GM18520 (cell line): ENCODE measurements around the gene CCDC124.
A peak's percentile ranks its signal among the peaks of the same experiment; 100 is the strongest.

Experiments used
- ATAC-seq: cut with Tn5 transposase; IDR thresholded peaks from one replicate; pipeline ENCODE4 v1.9.1; 2021; ENCODE audit not compliant: unreplicated experiment

Gene CCDC124

GRCh38 chr19:17933414-17934129 is 757 bp downstream of the CCDC124 start:
- ATAC-seq: no peak

- no peak for ATAC-seq
Observed at GRCh38 chr19:17936379-17936778, 3.6 kb downstream of the CCDC124 start.

GRCh38 chr19:17937371-17937900 is 4.6 kb downstream of the CCDC124 start:
- ATAC-seq: no peak

- ATAC-seq: no peak
Observed at GRCh38 chr19:17938092-17938845, 5.5 kb downstream of the CCDC124 start.

GRCh38 chr19:17942181-17942580 is 9.4 kb downstream of the CCDC124 start:
- ATAC-seq: no peak

GRCh38 chr19:17942582-17943273 is 9.9 kb downstream of the CCDC124 start:
- ATAC-seq: no peak

- ATAC-seq: no peak
Observed at GRCh38 chr19:17943274-17944221, 10.7 kb downstream of the CCDC124 start.

- ATAC-seq: no peak
Observed at GRCh38 chr19:17944301-17944700, 11.5 kb downstream of the CCDC124 start.

GRCh38 chr19:17946965-17947784 is 14.4 kb downstream of the CCDC124 start:
- peak; percentile 15 for ATAC-seq

GRCh38 chr19:17947815-17948513 is 15.1 kb downstream of the CCDC124 start:
- peak; percentile 49 for ATAC-seq

- ATAC-seq: no peak
Observed at GRCh38 chr19:17948514-17948900, 15.7 kb downstream of the CCDC124 start.

- no peak for ATAC-seq
Observed at GRCh38 chr19:17948931-17949930, 16.4 kb downstream of the CCDC124 start.

- no peak for ATAC-seq
Observed at GRCh38 chr19:17949956-17950309, 17.1 kb downstream of the CCDC124 start.

GRCh38 chr19:17950310-17951156 is 17.7 kb downstream of the CCDC124 start:
- no peak for ATAC-seq

GRCh38 chr19:17951157-17951989 is 18.6 kb downstream of the CCDC124 start:
- no peak for ATAC-seq
